ENCODE data around the gene ATAD1.

DNA sequence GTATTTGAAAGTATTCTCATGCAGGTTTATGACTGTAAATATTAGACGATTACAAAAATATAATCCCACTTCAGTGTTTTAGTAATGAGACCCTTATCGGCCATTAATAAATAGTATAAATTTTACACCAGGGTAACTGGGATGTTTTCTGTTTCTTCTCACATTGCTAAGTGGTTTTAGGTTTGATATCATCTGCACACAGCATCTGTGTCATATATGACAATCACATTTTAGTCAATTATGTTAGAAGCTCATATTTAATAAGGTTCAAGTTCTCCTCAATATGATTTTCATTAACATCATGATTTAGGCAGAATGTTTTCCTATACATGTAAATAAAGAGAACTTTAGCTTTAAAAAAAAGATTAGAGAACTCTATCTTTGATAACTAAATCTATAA is 66.8 kb downstream of the ATAD1 start:
- TF ChIP-seq, protein P1, sequence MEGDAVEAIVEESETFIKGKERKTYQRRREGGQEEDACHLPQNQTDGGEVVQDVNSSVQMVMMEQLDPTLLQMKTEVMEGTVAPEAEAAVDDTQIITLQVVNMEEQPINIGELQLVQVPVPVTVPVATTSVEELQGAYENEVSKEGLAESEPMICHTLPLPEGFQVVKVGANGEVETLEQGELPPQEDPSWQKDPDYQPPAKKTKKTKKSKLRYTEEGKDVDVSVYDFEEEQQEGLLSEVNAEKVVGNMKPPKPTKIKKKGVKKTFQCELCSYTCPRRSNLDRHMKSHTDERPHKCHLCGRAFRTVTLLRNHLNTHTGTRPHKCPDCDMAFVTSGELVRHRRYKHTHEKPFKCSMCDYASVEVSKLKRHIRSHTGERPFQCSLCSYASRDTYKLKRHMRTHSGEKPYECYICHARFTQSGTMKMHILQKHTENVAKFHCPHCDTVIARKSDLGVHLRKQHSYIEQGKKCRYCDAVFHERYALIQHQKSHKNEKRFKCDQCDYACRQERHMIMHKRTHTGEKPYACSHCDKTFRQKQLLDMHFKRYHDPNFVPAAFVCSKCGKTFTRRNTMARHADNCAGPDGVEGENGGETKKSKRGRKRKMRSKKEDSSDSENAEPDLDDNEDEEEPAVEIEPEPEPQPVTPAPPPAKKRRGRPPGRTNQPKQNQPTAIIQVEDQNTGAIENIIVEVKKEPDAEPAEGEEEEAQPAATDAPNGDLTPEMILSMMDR (conservative IDR thresholded peaks at IDR 0.05) = no peak
- no peak for TF ChIP-seq EZH2 (IDR thresholded peaks at IDR 0.05; ENCODE audit: low read depth)
